Measurements from ENCODE around the gene IL1R2.

Gene IL1R2

DNA sequence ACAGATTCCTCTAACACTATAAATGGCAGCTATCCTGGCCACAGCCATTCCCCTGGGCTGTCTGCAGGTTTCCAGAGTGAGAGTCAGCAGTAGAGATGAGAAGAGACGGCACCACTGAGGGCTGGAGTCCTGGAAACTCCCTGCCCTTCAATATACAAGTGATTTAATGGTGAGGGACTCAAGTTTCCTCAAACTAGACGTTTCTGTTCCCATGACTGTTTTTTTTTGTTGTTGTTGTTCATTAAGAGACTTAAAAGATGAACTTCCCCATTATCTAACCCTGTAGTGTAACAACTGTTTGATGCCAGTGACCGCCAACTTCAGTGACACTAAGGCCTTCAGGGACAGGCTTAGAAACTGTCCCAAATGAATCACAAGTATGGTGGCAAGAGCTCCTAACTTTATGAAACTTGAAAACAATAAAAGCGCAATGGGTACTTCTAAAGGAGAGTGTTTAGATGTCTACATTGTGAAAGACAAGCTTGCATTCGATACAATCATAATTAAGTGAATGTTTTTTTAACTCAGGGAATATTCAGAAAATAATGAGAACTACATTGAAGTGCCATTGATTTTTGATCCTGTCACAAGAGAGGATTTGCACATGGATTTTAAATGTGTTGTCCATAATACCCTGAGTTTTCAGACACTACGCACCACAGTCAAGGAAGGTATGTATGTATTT lies 34.0 kb downstream of the IL1R2 start:
- TF ChIP-seq EGR1 (IDR thresholded peaks at IDR 0.05) (no peak), YY1 (IDR thresholded peaks at IDR 0.05; ENCODE audit: low read depth) (no peak), TAF1 (IDR thresholded peaks at IDR 0.05; ENCODE audit: low read depth) (no peak), RAD21 (IDR thresholded peaks at IDR 0.05; ENCODE audit: low read depth) (no peak), ZBTB7A (IDR thresholded peaks at IDR 0.05; ENCODE audit: low read depth) (no peak), EP300 (IDR thresholded peaks at IDR 0.05; ENCODE audit: borderline replicate concordance) (no peak), TCF12 (IDR thresholded peaks at IDR 0.05; ENCODE audit: low read depth) (no peak), NFIC (IDR thresholded peaks at IDR 0.05) (no peak), CEBPB (IDR thresholded peaks at IDR 0.05) (no peak)
- TF ChIP-seq, protein P1, sequence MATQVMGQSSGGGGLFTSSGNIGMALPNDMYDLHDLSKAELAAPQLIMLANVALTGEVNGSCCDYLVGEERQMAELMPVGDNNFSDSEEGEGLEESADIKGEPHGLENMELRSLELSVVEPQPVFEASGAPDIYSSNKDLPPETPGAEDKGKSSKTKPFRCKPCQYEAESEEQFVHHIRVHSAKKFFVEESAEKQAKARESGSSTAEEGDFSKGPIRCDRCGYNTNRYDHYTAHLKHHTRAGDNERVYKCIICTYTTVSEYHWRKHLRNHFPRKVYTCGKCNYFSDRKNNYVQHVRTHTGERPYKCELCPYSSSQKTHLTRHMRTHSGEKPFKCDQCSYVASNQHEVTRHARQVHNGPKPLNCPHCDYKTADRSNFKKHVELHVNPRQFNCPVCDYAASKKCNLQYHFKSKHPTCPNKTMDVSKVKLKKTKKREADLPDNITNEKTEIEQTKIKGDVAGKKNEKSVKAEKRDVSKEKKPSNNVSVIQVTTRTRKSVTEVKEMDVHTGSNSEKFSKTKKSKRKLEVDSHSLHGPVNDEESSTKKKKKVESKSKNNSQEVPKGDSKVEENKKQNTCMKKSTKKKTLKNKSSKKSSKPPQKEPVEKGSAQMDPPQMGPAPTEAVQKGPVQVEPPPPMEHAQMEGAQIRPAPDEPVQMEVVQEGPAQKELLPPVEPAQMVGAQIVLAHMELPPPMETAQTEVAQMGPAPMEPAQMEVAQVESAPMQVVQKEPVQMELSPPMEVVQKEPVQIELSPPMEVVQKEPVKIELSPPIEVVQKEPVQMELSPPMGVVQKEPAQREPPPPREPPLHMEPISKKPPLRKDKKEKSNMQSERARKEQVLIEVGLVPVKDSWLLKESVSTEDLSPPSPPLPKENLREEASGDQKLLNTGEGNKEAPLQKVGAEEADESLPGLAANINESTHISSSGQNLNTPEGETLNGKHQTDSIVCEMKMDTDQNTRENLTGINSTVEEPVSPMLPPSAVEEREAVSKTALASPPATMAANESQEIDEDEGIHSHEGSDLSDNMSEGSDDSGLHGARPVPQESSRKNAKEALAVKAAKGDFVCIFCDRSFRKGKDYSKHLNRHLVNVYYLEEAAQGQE (IDR thresholded peaks at IDR 0.05; ENCODE audit: low read depth), result no peak
- TF ChIP-seq, protein P2, sequence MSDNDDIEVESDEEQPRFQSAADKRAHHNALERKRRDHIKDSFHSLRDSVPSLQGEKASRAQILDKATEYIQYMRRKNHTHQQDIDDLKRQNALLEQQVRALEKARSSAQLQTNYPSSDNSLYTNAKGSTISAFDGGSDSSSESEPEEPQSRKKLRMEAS (IDR thresholded peaks at IDR 0.05), result no peak
- TF ChIP-seq, protein P3, sequence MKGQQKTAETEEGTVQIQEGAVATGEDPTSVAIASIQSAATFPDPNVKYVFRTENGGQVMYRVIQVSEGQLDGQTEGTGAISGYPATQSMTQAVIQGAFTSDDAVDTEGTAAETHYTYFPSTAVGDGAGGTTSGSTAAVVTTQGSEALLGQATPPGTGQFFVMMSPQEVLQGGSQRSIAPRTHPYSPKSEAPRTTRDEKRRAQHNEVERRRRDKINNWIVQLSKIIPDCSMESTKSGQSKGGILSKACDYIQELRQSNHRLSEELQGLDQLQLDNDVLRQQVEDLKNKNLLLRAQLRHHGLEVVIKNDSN (IDR thresholded peaks at IDR 0.05), result no peak

DNA sequence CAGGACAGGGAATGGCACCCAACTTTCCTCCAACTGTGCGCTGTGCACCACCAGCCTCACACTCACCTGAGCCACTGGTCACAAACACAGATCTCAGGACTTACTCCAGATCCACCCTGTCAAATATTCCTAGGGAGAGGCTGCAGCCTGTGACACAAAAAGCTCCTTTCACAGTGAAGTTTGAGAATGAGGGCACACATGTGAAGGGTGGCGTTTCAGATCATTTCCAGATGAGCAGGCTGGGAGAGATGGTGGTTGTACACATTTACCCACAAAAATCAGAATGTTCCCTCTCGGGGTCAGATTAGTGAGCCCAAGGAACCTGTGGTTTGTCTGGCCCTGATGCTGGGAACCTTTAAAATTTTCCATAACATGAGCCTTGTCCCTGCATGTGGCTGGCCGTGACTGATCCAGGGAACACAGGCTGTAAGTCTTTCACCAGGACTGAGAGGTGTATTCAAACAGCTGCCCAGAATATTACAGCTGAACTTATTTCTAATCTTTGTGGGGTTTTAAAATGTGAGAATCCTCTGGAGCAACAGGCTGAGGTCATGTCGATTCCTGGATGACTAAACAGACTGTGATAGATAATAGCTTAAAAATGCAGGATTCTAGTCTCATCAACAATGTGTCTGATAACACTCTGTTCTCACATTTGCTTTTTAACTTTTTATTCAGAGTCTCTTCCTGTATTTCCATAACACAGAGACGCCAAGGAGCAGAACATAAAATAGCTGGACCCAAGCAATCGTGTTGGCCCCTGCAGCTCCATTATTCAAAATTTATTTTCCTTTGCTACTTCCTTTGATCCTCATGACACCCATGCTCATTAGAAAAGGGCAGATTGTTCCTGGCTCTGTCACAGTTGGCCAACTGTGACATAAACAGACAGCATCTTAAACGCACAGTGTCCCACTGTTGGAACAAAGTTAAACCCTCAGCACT lies 35.5 kb downstream of the IL1R2 start:
- TF ChIP-seq TCF12 (IDR thresholded peaks at IDR 0.05; ENCODE audit: low read depth), result no peak
- TF ChIP-seq EP300 (IDR thresholded peaks at IDR 0.05; ENCODE audit: borderline replicate concordance), result no peak
- no peak for TF ChIP-seq CREB1 (IDR thresholded peaks at IDR 0.05; ENCODE audit: low read depth)
- TF ChIP-seq EGR1 (IDR thresholded peaks at IDR 0.05), result no peak
- no peak for TF ChIP-seq ZBTB7A (IDR thresholded peaks at IDR 0.05; ENCODE audit: low read depth)
- TF ChIP-seq, protein P3 (IDR thresholded peaks at IDR 0.05), result no peak
- TF ChIP-seq CEBPB (IDR thresholded peaks at IDR 0.05), result no peak
- no peak for TF ChIP-seq FOXM1 (IDR thresholded peaks at IDR 0.05; ENCODE audit: borderline replicate concordance, low read depth)

DNA sequence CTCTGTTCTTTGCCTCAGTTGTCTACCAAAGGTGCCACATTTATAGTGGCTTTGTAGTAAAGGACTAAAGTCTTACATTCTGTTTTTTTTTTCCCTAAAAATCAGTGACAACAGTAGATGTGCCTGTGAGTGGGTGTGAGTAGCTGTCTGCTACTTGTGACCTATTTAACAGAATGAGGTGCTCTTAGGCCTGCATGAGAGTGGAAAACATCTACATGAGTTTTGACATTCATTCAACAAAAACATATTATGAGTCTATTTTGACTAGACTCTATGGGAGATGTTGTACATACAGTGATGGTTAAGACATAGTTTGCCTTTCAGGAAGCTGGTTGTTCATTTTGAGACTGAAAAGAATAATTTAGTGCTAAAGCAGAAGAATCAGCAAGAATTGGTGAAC lies 36.7 kb downstream of the IL1R2 start:
- TF ChIP-seq TCF12 (IDR thresholded peaks at IDR 0.05; ENCODE audit: low read depth), result no peak
- no peak for TF ChIP-seq NFIC (IDR thresholded peaks at IDR 0.05)
- no peak for TF ChIP-seq YY1 (IDR thresholded peaks at IDR 0.05; ENCODE audit: low read depth)
- TF ChIP-seq, protein P1 (IDR thresholded peaks at IDR 0.05; ENCODE audit: low read depth), result no peak
- TF ChIP-seq CREB1 (IDR thresholded peaks at IDR 0.05; ENCODE audit: low read depth), result no peak
- no peak for TF ChIP-seq ZBTB7A (IDR thresholded peaks at IDR 0.05; ENCODE audit: low read depth)
- TF ChIP-seq TAF1 (IDR thresholded peaks at IDR 0.05; ENCODE audit: low read depth), result no peak
- TF ChIP-seq RAD21 (IDR thresholded peaks at IDR 0.05; ENCODE audit: low read depth), result no peak
- TF ChIP-seq, protein P2 (IDR thresholded peaks at IDR 0.05), result no peak
- TF ChIP-seq, protein P3 (IDR thresholded peaks at IDR 0.05), result no peak
- TF ChIP-seq FOXM1 (IDR thresholded peaks at IDR 0.05; ENCODE audit: borderline replicate concordance, low read depth), result no peak
- TF ChIP-seq TEAD4 (IDR thresholded peaks at IDR 0.05), result no peak
- TF ChIP-seq CEBPB (IDR thresholded peaks at IDR 0.05), result no peak

DNA sequence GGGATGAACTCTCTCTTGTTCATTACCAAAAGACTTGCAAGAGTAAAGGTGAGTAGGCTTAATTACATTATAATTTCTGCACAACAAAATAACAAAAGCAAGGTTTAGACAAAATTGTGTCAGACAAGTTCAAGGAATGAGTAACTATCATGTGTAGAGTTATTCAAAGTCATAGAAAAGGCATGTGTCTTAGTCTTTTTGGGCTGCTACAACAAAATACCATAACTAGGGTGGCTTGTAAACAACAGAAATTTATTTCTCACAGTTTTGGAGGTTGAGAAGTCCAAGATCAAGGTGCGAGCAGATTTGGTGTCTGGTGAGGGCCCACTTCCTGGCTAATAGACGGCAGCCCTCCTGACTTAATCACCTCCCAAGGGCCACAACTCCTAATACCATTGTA lies 37.6 kb downstream of the IL1R2 start:
- no peak for TF ChIP-seq CEBPB (IDR thresholded peaks at IDR 0.05)

DNA sequence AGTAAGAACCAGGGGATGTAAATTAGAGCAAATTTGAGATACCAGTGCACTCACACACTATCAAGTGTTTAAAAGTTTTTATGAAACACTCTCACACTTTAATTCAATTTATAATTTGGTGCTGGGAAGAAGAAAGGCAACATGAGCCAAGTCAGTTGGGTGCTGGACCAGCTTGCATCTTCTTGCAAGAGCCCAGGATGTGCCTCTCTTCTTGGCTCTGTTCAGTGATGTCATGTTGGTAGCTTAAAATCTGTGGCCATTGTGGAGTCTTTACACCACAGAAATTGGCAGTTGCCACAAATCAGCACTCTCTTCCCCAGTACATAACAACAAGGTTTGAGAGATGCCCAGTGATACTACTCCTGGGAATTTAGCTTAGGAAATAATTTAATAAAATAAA lies 38.2 kb downstream of the IL1R2 start:
- no peak for TF ChIP-seq ZBTB7A (IDR thresholded peaks at IDR 0.05; ENCODE audit: low read depth)
- TF ChIP-seq NFIC (IDR thresholded peaks at IDR 0.05), result no peak
- no peak for TF ChIP-seq TEAD4 (IDR thresholded peaks at IDR 0.05)
- TF ChIP-seq FOXM1 (IDR thresholded peaks at IDR 0.05; ENCODE audit: borderline replicate concordance, low read depth), result no peak
- no peak for TF ChIP-seq EGR1 (IDR thresholded peaks at IDR 0.05)
- no peak for TF ChIP-seq YY1 (IDR thresholded peaks at IDR 0.05; ENCODE audit: low read depth)
- TF ChIP-seq RAD21 (IDR thresholded peaks at IDR 0.05; ENCODE audit: low read depth), result no peak
- TF ChIP-seq EP300 (IDR thresholded peaks at IDR 0.05; ENCODE audit: borderline replicate concordance), result no peak
- no peak for TF ChIP-seq TAF1 (IDR thresholded peaks at IDR 0.05; ENCODE audit: low read depth)
- no peak for TF ChIP-seq TCF12 (IDR thresholded peaks at IDR 0.05; ENCODE audit: low read depth)
- TF ChIP-seq, protein P2 (IDR thresholded peaks at IDR 0.05), result no peak
- no peak for TF ChIP-seq CEBPB (IDR thresholded peaks at IDR 0.05)
- TF ChIP-seq, protein P3 (IDR thresholded peaks at IDR 0.05), result no peak

All from Ishikawa (cell line).